SH-SY5Y (cell line): Measurements from ENCODE around the gene DOP1A.

Experiments used
- GATA2 ChIP-seq: IDR thresholded peaks from 2 replicates; pipeline ENCODE4 v1.6.1; 2011; ENCODE audit warnings: mild to moderate bottlenecking, low read depth, low read length
- GATA3 ChIP-seq: IDR thresholded peaks from 2 replicates; pipeline ENCODE4 v1.6.1; 2011; ENCODE audit warnings: low read depth, mild to moderate bottlenecking, low read length, moderate library complexity

- TF ChIP-seq GATA2 (no peak), GATA3 (no peak)
Observed at GRCh38 chr6:83193747-83194566, 126.5 kb downstream of the DOP1A start.
